Neutrophil (primary cell): ENCODE measurements around the gene AIFM2.
A peak's percentile ranks its signal among the peaks of the same experiment; 100 is the strongest.
"Not testable (repeated sequence)": the region's sequence is repeated elsewhere in the genome, so short reads cannot be mapped to it uniquely, and the experiment has no call there.

Experiments used
- H3K27ac ChIP-seq: fragments of 200-600 bp; sonication (generic); 2 replicates; pipeline ENCODE4 v1.5.1; 2016; ENCODE audit warnings: mild to moderate bottlenecking, moderate library complexity
- H3K27me3 ChIP-seq: fragments of 200-600 bp; sonication (generic); 2 replicates; pipeline ENCODE4 v1.6.0; 2016; ENCODE audit warnings: mild to moderate bottlenecking
- H3K36me3 ChIP-seq: fragments of 200-600 bp; sonication (generic); 2 replicates; pipeline ENCODE4 v1.5.1; 2017
- H3K4me1 ChIP-seq, 2 experiments: fragments of 200-600 bp in 1 of 2; sonication (generic) in 1 of 2; 1 replicate in 1 of 2; 2 replicates in 1 of 2; pipeline versions ENCODE4 v1.5.1 to v1.6.1; 2013 to 2016; ENCODE audit warnings: low read depth in 1 of 2, low read length in 1 of 2, mild to moderate bottlenecking in 1 of 2, moderate library complexity in 1 of 2; ENCODE audit not compliant: control insufficient read depth in 1 of 2, insufficient read depth in 1 of 2
- H3K4me3 ChIP-seq, 2 experiments: fragments of 200-600 bp in 1 of 2; sonication (generic) in 1 of 2; 1 replicate in 1 of 2; 2 replicates in 1 of 2; pipeline ENCODE4 v1.5.1; 2013 to 2016; ENCODE audit warnings: low read depth in 1 of 2, low read length in 1 of 2, mild to moderate bottlenecking in 1 of 2, moderate library complexity in 1 of 2
- H3K9me3 ChIP-seq: fragments of 200-600 bp; sonication (generic); 2 replicates; pipeline ENCODE4 v1.5.1; 2016
- TF ChIP-seq, protein P1 (sequence below): fragments of 200-600 bp; sonication (generic); IDR thresholded peaks from 2 replicates; pipeline ENCODE4 v1.5.1; 2016; ENCODE audit warnings: antibody characterized with exemption

The AIFM2 gene

DNA sequence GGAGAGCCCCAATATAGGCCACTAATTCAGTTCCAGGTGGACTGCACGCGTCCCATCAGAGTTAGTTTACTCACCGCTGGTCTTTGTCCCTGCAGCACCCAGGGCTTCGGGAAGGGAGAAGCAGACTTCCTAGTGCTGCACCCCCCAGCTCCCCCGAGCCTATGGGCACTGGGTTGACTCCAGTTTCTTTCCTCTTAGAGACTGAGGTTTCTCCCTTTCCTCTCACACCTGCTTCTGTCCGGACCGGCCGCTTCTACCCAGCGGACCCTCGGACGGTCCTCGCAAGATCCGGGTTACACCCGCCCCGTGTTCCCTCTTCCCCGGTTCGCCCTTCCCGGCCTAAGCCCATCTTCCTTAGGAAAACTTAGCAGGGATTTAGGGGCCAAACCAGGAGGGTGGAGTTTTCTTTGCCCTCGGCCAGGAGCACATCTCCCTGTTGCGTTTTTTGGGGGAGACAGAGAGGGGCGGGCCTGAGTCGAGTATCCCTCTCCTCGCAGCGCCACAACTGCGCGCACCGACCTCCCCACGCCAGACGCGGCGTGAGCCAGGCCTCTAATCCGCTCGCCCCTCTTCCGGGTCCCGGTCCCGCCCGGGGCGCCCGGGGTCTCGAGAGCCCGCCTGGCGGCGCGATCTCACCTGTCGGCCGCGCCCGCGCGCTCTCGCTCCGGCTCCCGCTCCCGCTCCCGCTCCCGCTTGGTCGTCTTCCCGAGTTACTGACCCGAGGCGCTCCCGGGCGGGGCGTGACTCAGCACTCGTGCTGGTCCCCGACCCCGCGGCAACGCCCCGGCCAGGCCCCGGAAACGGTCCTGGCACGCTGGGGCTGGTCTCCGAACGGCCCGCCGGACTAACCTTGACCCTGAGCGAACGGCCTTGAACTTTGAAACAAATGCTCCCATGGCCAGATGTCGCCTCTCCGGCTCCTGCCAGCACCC lies at the start of gene AIFM2:
TSS of gene AIFM2 (minus strand) at position 728 of the 932 bp plus-strand sequence. CDS start 8,741 bp downstream, outside the sequence.
- peak within 1 kb of the TSS; percentile 31 to 67 for H3K4me3 ChIP-seq
- peaks cover 34% of the 10 kb centered on the region for H3K27me3 ChIP-seq
- no peaks in the 10 kb centered on the region for H3K36me3 ChIP-seq
- TF ChIP-seq, protein P1, sequence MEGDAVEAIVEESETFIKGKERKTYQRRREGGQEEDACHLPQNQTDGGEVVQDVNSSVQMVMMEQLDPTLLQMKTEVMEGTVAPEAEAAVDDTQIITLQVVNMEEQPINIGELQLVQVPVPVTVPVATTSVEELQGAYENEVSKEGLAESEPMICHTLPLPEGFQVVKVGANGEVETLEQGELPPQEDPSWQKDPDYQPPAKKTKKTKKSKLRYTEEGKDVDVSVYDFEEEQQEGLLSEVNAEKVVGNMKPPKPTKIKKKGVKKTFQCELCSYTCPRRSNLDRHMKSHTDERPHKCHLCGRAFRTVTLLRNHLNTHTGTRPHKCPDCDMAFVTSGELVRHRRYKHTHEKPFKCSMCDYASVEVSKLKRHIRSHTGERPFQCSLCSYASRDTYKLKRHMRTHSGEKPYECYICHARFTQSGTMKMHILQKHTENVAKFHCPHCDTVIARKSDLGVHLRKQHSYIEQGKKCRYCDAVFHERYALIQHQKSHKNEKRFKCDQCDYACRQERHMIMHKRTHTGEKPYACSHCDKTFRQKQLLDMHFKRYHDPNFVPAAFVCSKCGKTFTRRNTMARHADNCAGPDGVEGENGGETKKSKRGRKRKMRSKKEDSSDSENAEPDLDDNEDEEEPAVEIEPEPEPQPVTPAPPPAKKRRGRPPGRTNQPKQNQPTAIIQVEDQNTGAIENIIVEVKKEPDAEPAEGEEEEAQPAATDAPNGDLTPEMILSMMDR = no peak
- H3K9me3 ChIP-seq = no peaks in the 10 kb centered on the region
- H3K27ac ChIP-seq = no peak within 1 kb of the TSS
- H3K4me1 ChIP-seq = peaks cover 17 to 22% of the 10 kb centered on the region in 2 experiments

DNA sequence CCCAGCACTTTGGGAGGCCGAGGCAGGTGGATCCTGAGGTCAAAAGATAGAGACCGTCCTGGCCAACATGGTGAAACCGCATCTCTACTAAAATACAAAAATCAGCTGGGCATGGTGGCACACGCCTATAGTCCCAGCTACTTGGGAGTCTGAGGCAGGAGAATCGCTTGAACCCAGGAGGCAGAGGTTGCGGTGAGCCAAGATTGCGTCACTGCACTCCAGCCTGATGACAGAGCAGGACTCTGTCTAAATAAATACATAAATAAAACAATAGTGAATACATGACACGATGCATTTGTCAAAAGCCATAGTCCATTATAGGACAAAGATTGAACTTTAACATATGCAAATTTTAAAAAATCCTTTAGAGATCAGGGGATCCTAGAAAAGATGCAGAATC lies 46.6 kb upstream of the AIFM2 start:
- H3K27me3 ChIP-seq = peaks cover 28% of the 10 kb centered on the region
- not testable (repeated sequence) for H3K4me1 ChIP-seq, H3K9me3 ChIP-seq, H3K4me3 ChIP-seq, H3K27ac ChIP-seq, H3K36me3 ChIP-seq

DNA sequence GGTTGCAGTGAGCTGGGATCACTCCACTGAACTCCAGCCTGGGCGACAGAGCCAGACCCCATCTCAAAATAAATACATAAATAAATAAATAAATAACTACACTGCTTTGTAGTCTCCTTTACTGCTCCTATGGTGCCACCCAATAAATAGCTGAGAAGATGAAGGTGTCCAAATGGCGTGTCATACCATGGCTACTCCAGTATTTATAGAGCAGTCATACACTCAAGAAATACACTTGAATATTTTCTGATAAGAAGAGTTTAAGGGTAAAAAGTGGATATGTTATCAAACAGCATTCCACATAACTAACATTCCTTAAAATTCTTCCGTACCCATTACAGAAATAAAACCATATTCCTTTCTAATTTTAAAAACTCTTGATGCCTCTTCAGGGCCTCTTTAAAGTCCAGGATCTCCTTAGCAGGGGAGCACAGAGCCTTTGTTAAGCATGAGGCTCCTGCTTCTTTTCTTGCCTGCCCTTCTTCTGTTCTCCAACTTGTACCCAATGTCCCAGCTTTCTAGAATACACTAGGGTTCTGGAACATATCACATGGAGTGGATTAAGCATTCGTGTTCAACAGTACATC lies 45.6 kb upstream of the AIFM2 start:
- Histone ChIP-seq H3K36me3 (no peaks in the 10 kb centered on the region), H3K4me1 (peaks cover 14% of the 10 kb centered on the region in 2 experiments), H3K27ac (no peak overlapping the region), H3K27me3 (peaks cover 21% of the 10 kb centered on the region), H3K9me3 (no peaks in the 10 kb centered on the region), H3K4me3 (no peak overlapping the region)
- TF ChIP-seq, protein P1 = no peak

DNA sequence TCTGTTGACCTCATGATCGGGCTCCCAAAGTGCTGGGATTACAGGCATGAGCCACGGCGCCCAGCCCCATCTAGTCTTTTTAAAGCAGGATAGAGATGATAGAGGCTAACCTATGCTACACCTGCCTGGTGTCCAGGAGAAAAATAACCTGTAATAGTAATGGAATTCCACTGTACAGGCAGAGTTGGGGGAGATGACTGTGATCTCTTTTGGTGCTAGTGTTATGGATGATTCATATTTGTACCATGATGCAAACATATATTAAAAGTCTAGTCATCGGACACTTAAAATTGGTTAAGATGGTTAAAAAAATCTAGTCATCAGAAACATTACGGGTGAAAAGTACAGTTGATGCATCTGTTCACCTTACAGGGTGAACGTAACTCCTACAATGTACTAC lies 43.8 kb upstream of the AIFM2 start:
- Histone ChIP-seq H3K4me3 (no peak overlapping the region), H3K27ac (no peak overlapping the region), H3K27me3 (peaks cover 10% of the 10 kb centered on the region), H3K36me3 (no peaks in the 10 kb centered on the region), H3K4me1 (peaks cover 14% of the 10 kb centered on the region in 2 experiments), H3K9me3 (no peaks in the 10 kb centered on the region)
- TF ChIP-seq, protein P1 = no peak

DNA sequence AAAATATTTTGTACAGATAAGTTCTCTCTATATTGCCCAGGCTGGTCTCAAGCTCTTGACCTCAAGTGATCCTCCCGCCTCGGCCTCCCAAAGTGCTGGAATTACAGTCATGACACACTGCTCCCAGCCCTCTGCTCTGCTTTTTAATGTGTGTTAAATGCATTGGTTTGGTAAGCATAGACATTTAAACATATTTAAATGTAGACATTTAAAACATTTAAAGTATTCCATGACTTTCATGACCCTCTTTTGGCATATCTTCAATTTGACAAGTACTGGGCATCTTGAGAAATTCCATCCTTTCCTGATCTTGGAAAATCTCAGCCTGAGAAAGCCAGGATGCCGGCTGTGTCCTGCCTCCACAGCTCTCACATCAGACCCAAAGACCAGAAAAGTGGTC lies 42.9 kb upstream of the AIFM2 start:
- TF ChIP-seq, protein P1 = no peak
- Histone ChIP-seq H3K4me1 (peaks cover 19 to 20% of the 10 kb centered on the region in 2 experiments), H3K9me3 (no peaks in the 10 kb centered on the region), H3K4me3 (no peak overlapping the region), H3K36me3 (no peaks in the 10 kb centered on the region), H3K27ac (no peak overlapping the region), H3K27me3 (peaks cover 4% of the 10 kb centered on the region)
